Measurements from ENCODE around the gene ANKRD30B.
"Not testable (repeated sequence)": the region's sequence is repeated elsewhere in the genome, so short reads cannot be mapped to it uniquely, and the experiment has no call there.

ANKRD30B gene

DNA sequence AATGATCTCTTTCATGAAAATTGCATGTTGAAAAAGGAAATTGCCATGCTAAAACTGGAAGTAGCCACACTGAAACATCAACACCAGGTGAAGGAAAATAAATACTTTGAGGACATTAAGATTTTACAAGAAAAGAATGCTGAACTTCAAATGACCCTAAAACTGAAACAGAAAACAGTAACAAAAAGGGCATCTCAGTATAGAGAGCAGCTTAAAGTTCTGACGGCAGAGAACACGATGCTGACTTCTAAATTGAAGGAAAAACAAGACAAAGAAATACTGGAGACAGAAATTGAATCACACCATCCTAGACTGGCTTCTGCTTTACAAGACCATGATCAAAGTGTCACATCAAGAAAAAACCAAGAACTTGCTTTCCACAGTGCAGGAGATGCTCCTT is 103.6 kb downstream of the ANKRD30B start:
- DNase-seq (ENCODE audit: low read depth): not testable (repeated sequence)

GRCh38 chr18:14855634-14856033 is 107.7 kb downstream of the ANKRD30B start:
- DNase-seq (ENCODE audit: low read depth): not testable (repeated sequence)

DNA sequence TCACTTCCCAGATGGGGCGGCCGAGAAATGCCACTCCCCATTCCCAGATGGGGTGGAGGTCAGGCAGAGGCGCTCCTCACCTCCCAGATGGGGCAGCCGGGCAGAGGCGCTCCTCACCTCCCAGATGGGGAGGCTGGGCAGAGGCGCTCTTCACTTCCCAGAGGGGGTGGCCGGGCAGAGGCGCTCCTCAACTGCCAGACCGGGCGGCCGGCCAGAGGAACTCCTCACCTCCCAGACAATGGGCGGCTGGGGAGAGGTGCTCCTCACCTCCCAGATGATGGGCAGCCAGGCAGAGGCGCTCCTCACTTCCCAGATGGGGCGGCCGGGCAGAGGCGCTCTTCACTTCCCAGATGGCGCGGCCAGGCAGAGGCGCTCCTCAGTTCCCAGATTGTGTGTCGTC is 108.3 kb downstream of the ANKRD30B start:
- not testable (repeated sequence) for DNase-seq (ENCODE audit: low read depth)

- not testable (repeated sequence) for DNase-seq (ENCODE audit: low read depth)
These were observed 110.5 kb downstream of the ANKRD30B start for GRCh38 chr18:14858514-14858913.

DNA sequence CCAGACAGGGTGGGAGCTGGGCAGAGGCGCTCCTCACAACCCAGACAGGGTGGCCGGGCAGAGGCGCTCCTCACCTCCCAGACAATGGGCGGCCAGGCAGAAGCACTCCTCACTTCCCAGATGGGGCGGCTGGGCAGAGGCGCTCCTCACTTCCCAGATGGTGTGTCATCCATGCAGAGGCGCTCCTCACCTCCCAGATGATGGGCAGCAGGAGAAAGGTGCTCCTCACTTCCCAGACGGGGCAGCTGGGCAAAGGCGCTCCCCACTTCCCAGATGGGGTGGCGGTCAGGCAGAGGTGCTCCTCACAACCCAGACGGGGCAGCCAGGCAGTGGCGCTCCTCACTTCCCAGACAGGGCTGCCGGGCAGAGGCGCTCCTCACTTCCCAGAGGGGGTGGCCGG is 112.0 kb downstream of the ANKRD30B start:
- DNase-seq (ENCODE audit: low read depth): not testable (repeated sequence)

GRCh38 chr18:14866426-14866825 is 118.5 kb downstream of the ANKRD30B start:
- not testable (repeated sequence) for DNase-seq (ENCODE audit: low read depth)

DNA sequence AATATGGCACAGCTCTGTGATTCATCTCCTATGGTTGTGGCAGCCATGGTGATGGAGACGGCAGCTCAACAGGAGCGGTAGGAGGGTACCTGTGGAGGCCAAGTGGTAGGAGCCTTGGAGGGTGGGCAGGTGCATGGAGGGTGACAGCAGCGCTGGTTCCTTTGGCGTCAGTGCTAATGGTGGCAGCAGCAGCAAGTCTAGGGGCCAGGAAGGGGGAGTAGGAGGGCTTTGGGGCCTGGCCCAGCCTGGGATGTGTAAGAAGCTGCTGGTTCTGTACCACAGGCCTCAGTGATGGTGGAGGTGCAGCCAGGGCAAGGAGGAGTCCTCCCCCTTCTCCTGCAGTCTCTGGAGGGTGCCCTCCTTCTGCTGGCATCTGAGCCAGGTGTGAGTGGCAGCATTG is 120.0 kb downstream of the ANKRD30B start:
- DNase-seq (ENCODE audit: low read depth): not testable (repeated sequence)

- not testable (repeated sequence) for DNase-seq (ENCODE audit: low read depth)
These were observed 120.9 kb downstream of the ANKRD30B start for GRCh38 chr18:14868825-14869224.

DNA sequence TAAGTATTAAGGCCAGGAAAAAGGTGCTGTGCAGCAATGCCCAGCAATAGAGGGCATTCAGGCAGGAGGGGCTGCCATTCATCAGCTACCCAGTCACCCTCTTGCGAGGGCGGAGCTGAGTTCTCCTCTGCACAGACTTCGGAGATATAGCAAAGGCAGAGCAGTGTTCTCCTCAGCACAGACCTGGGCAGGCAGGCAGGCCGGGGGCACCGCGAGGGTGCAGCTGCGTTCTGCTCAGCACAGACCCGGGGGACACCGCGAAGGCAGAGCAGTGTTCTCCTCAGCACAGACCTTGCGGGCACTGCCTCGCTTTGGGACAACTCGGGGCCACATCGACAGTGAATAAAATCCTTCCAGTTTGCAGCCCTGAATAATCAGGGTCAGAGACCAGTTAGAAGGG is 130.9 kb downstream of the ANKRD30B start:
- not testable (repeated sequence) for DNase-seq (ENCODE audit: low read depth)

DNA sequence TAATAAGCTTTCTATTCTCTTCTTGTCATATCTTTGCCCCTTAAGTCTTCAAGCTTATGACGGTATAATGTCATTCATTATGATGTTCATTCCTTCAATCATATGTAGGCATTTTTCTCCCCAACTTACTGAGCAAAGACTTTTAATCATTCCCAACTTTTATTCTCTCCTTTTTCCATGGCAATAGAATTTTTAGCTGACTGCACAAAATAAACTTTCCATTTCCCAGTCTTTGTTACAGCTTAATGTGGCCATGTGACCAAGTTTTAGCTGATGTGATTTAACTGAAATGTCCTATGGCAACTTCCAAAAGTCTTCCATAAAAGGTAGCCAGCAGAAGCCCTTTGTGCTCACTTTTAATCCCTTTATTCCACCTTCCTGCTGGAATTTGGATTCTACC is 152.5 kb downstream of the ANKRD30B start:
- DNase-seq (ENCODE audit: low read depth): no peak
